Activated CD4-positive, alpha-beta T cell treated with anti-CD3 and anti-CD28 coated beads, Interleukin-2, amount 10 ng/mL, durations not matched to agents 24 days and 14 days (primary cell): ENCODE results near the gene SPG11. TPM values are rescaled to one million over a fixed set of nuclear protein-coding genes. Genes with fewer than 3 reads are reported as not detected.
A peak's percentile ranks its signal among the peaks of the same experiment; 100 is the strongest.

Experiments used
- DNase-seq: peaks from one replicate; pipeline ENCODE4 v3.0.0; 2022
- H3K27ac Mint-ChIP-seq: one replicate; pipeline ENCODE4 v1.8.0; 2022; ENCODE audit warnings: mild to moderate bottlenecking, mixed read lengths
- H3K27me3 Mint-ChIP-seq: one replicate; pipeline ENCODE4 v1.8.0; 2022; ENCODE audit warnings: mixed read lengths
- H3K36me3 Mint-ChIP-seq: one replicate; pipeline ENCODE4 v1.8.0; 2022; ENCODE audit warnings: low read depth, mild to moderate bottlenecking, mixed read lengths
- H3K4me1 Mint-ChIP-seq: one replicate; pipeline ENCODE4 v1.8.0; 2021; ENCODE audit warnings: mixed read lengths
- H3K4me3 Mint-ChIP-seq: one replicate; pipeline ENCODE4 v1.8.0; 2022; ENCODE audit warnings: mild to moderate bottlenecking, moderate library complexity, mixed read lengths
- H3K9me3 Mint-ChIP-seq: one replicate; pipeline ENCODE4 v1.8.0; 2021; ENCODE audit warnings: mixed read lengths
- intact Hi-C: fragments of 100-400 bp; cut with micrococcal nuclease; formaldehyde crosslinking; loops from one replicate; pipeline ENCODE4 v1.15.1; 2023
- total RNA-seq: library from RNA; stranded (reverse); gene quantifications from 2 replicates; pipeline ENCODE4 v1.2.3, GENCODE V29; 2022

SPG11 gene
- total RNA-seq, 1 donor from 2014 or later = 68.0 TPM

DNA sequence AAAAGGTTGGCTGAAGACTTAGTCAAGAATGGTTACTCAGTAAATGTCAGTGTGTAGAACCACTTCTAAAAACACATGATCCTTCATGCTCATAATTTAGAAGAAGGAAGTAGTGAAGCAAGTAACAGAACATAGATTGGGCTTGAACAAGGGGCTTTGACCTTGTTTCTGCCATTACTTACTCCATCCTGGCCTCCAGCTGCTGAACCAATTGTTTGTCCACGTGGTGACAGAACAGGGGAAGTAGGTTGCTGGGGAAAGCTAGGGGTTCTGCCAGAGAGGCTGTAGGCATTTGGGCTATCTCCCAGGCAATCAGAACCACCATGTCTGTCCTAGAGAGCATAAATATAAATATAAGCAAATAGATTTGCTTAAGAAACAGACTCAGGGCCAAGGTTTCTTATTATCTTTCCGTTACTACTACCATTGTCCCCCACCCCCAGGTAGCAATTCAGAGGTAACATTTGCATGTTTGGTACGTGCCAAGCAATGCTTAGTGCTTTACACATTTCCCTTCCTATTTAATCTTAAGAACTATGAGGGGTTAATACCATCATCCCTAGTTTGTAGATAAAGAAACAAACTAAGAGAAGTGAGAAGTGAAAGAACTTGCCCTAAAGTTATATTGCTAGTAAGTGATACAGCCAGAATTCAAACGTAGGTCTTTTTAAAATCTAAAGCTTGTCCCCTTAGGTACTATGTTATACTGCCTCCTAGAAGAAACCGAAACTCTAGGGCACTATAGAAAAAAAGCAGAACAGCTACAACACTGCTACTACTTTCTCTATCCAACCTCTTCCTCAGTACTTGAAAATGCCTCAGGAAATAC lies 3.0 kb upstream of the SPG11 start:
- Mint-ChIP-seq H3K4me3 (peak overlapping the region; percentile 86), H3K4me1 (peaks cover 70% of the 10 kb centered on the region), H3K27ac (peak overlapping the region; percentile 92), H3K27me3 (no peaks in the 10 kb centered on the region), H3K36me3 (peaks cover 4% of the 10 kb centered on the region), H3K9me3 (no peaks in the 10 kb centered on the region)
- intact Hi-C loops = no loop called here
- peak; percentile 71 for DNase-seq

- H3K4me1 Mint-ChIP-seq = peaks cover 49% of the 10 kb centered on the region
Measured at GRCh38 chr15:44662478-44663409, 718 bp downstream of the SPG11 start.

GRCh38 chr15:44661576-44661975 lies 1.9 kb downstream of the SPG11 start:
- peak overlapping the region; percentile 38 for H3K27ac Mint-ChIP-seq
- DNase-seq = no peak
- H3K36me3 Mint-ChIP-seq = peaks cover 26% of the 10 kb centered on the region
- intact Hi-C loops = loop anchor here (5.0 kb wide), 1 partner anchor 64 kb away; no protein-coding TSS in a partner anchor
- peak overlapping the region; percentile 86 for H3K4me3 Mint-ChIP-seq
- H3K9me3 Mint-ChIP-seq = no peaks in the 10 kb centered on the region
- no peaks in the 10 kb centered on the region for H3K27me3 Mint-ChIP-seq
- peaks cover 44% of the 10 kb centered on the region for H3K4me1 Mint-ChIP-seq

More at GRCh38 chr15:44662478-44663409, 718 bp downstream of the SPG11 start:
- peaks cover 20% of the 10 kb centered on the region for H3K36me3 Mint-ChIP-seq
- peak overlapping the region; percentile 86 for H3K4me3 Mint-ChIP-seq
- peak overlapping the region; percentile 98 for H3K27ac Mint-ChIP-seq
- H3K9me3 Mint-ChIP-seq = no peaks in the 10 kb centered on the region
- intact Hi-C loops = loop anchor here (1.0 to 5.0 kb wide), 6 partner anchors 21 to 76 kb away; partner anchors contain the start of genes B2M and PATL2
- DNase-seq = peak; percentile 95
- H3K27me3 Mint-ChIP-seq = no peaks in the 10 kb centered on the region

GRCh38 chr15:44659056-44659455 lies 4.4 kb downstream of the SPG11 start:
- intact Hi-C loops = no loop called here
- no peaks in the 10 kb centered on the region for H3K9me3 Mint-ChIP-seq
- H3K27me3 Mint-ChIP-seq = no peaks in the 10 kb centered on the region
- H3K27ac Mint-ChIP-seq = no peak overlapping the region
- H3K4me1 Mint-ChIP-seq = peaks cover 32% of the 10 kb centered on the region
- peaks cover 38% of the 10 kb centered on the region for H3K36me3 Mint-ChIP-seq
- H3K4me3 Mint-ChIP-seq = no peak overlapping the region
- no peak for DNase-seq

DNA sequence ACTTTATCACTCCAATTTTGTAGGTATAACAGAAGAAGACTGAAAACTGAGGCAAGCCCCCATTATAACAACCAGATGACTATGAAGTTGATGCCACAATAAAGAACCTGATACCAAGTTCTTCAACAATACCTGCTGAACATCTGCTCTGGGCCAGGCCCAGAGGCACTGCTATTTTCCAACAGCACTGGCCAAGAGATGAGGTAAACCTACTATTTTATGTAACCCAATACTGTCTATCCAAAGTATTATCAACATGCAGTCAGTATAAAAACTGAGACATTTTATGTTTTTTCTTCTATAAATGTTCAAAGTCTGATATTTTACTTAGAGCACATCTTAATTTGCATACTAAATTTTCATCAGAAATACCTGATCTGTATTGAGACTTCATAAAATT lies 6.1 kb downstream of the SPG11 start:
- Mint-ChIP-seq H3K4me3 (no peak overlapping the region), H3K9me3 (no peaks in the 10 kb centered on the region), H3K4me1 (peaks cover 35% of the 10 kb centered on the region), H3K27ac (no peak overlapping the region), H3K36me3 (peaks cover 48% of the 10 kb centered on the region), H3K27me3 (no peaks in the 10 kb centered on the region)
- intact Hi-C loops = no loop called here
- no peak for DNase-seq

DNA sequence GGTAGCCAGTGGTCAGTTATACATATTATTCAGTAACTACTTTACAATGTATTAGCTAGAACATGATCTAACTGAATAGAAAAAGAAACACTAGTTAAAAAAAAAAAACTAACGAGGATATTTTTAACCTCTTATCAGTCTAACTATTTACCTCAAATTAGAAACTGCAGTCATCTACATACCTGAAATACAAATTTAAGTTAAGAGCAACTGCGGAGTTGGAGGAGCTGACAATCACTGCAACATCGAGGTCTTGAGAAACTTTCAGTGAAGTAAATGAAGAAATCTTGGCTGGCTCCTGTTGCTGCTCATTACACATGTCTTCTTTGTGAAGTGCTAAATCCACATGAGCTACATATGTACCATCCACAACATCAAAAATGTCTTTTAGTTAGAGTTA lies 6.5 kb downstream of the SPG11 start:
- Mint-ChIP-seq H3K4me3 (no peak overlapping the region), H3K4me1 (peaks cover 37% of the 10 kb centered on the region), H3K9me3 (no peaks in the 10 kb centered on the region), H3K27ac (no peak overlapping the region), H3K27me3 (no peaks in the 10 kb centered on the region), H3K36me3 (peaks cover 52% of the 10 kb centered on the region)
- no peak for DNase-seq
- intact Hi-C loops = no loop called here

GRCh38 chr15:44656298-44656697 lies 7.2 kb downstream of the SPG11 start:
- peak overlapping the region; percentile 56 for H3K27ac Mint-ChIP-seq
- peaks cover 34% of the 10 kb centered on the region for H3K4me1 Mint-ChIP-seq
- intact Hi-C loops = no loop called here
- H3K9me3 Mint-ChIP-seq = no peaks in the 10 kb centered on the region
- DNase-seq = peak; percentile 45
- H3K36me3 Mint-ChIP-seq = peaks cover 58% of the 10 kb centered on the region
- no peak overlapping the region for H3K4me3 Mint-ChIP-seq
- no peaks in the 10 kb centered on the region for H3K27me3 Mint-ChIP-seq

- intact Hi-C loops = no loop called here
- H3K4me3 Mint-ChIP-seq = no peak overlapping the region
- H3K4me1 Mint-ChIP-seq = peaks cover 27% of the 10 kb centered on the region
- no peak for DNase-seq
- no peaks in the 10 kb centered on the region for H3K9me3 Mint-ChIP-seq
- H3K27me3 Mint-ChIP-seq = no peaks in the 10 kb centered on the region
- H3K36me3 Mint-ChIP-seq = peaks cover 63% of the 10 kb centered on the region
- no peak overlapping the region for H3K27ac Mint-ChIP-seq
Measured at GRCh38 chr15:44654858-44655257, 8.6 kb downstream of the SPG11 start.

DNA sequence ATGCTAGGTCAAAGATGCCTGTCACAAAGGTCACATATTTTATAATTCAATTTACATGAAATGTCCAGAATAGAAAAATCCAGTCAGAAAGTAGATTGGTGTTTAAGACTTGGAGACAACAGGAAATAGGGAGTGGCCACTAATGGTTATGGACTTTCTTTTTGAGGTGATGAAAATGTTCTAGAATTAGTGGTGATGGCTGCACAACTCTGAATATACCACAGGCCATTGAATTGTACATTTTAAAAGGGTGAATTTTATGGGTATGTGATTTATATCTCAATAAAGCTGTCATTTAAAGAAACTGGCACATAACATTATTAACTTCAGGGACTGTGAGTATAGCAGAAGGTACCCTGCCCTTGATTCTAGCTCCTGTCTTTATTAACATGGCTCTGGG lies 15.8 kb downstream of the SPG11 start:
- H3K9me3 Mint-ChIP-seq = peaks cover 13% of the 10 kb centered on the region
- peaks cover 69% of the 10 kb centered on the region for H3K36me3 Mint-ChIP-seq
- H3K4me1 Mint-ChIP-seq = peaks cover 31% of the 10 kb centered on the region
- no peak overlapping the region for H3K4me3 Mint-ChIP-seq
- H3K27ac Mint-ChIP-seq = no peak overlapping the region
- no peaks in the 10 kb centered on the region for H3K27me3 Mint-ChIP-seq
- intact Hi-C loops = no loop called here
- no peak for DNase-seq

DNA sequence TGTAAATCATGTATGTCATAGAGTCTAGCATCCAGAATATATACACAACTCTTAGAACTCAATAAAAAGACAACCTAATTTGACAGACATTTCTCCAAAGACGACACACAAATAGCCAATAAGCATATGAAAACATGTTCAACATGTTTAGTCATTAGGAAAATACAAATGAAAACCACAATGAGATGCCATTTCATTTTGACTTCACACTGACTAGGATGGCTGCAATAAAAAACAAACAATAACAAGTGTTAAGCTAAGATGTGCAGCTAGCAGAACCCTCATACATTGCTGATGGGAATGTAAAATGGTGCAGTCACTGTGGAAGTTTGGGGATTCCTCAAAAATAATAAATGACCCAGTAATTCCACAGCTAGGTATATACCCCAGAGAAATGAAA lies 16.4 kb downstream of the SPG11 start:
- Mint-ChIP-seq H3K4me3 (no peak overlapping the region), H3K27me3 (no peaks in the 10 kb centered on the region), H3K27ac (peak overlapping the region; percentile 59), H3K36me3 (peaks cover 67% of the 10 kb centered on the region), H3K9me3 (peaks cover 13% of the 10 kb centered on the region), H3K4me1 (peaks cover 28% of the 10 kb centered on the region)
- intact Hi-C loops = no loop called here
- no peak for DNase-seq

DNA sequence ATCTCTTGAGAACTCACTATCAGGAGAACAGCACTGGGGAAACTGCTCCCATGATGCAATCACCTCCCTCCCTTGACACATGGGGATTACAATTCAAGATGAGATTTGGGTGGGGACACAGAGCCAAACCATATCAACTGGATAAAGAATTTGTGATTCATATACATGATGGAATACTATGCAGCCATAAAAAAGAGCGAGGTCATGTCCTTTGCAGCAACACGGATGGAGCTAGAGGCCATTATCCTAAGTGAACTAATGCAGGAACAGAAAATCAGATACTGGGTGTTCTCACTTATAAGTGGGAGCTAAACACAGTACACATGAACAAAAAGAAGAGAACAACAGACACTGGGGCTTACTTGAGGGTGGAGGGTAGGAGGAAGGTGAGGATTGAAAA lies 17.0 kb downstream of the SPG11 start:
- Mint-ChIP-seq H3K27ac (no peak overlapping the region), H3K4me3 (no peak overlapping the region), H3K27me3 (no peaks in the 10 kb centered on the region), H3K9me3 (peaks cover 13% of the 10 kb centered on the region), H3K36me3 (peaks cover 66% of the 10 kb centered on the region), H3K4me1 (peaks cover 31% of the 10 kb centered on the region)
- intact Hi-C loops = no loop called here
- DNase-seq = no peak

- peaks cover 7% of the 10 kb centered on the region for H3K9me3 Mint-ChIP-seq
Measured at GRCh38 chr15:44641651-44642050, 21.8 kb downstream of the SPG11 start.

DNA sequence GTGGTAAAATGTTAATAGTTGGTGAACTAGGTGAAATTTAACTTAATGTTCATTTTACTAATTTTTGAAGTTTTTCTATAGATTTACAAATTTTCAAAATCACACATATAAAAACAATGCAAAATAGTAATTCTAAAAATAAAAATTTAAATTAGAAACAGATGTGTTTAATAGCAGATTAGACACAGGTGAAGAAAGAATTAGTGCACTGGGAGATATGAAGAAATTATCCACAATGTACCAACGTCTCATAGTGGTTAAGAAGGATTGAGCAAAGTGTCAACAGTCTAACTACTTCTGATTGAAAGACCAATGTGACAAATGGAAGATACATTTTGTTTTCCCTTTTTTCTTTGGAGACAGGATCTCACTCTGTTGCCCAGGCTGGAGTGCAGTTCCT lies 26.5 kb downstream of the SPG11 start:
- no peak overlapping the region for H3K27ac Mint-ChIP-seq
- H3K27me3 Mint-ChIP-seq = no peaks in the 10 kb centered on the region
- no peak for DNase-seq
- H3K9me3 Mint-ChIP-seq = peaks cover 3% of the 10 kb centered on the region
- intact Hi-C loops = no loop called here
- H3K4me1 Mint-ChIP-seq = peaks cover 21% of the 10 kb centered on the region
- H3K4me3 Mint-ChIP-seq = no peak overlapping the region
- H3K36me3 Mint-ChIP-seq = peaks cover 56% of the 10 kb centered on the region

More at GRCh38 chr15:44641651-44642050, 21.8 kb downstream of the SPG11 start:
- peaks cover 23% of the 10 kb centered on the region for H3K4me1 Mint-ChIP-seq
- H3K4me3 Mint-ChIP-seq = no peak overlapping the region
- intact Hi-C loops = no loop called here
- DNase-seq = no peak
- no peak overlapping the region for H3K27ac Mint-ChIP-seq
- H3K36me3 Mint-ChIP-seq = peaks cover 60% of the 10 kb centered on the region
- no peaks in the 10 kb centered on the region for H3K27me3 Mint-ChIP-seq

DNA sequence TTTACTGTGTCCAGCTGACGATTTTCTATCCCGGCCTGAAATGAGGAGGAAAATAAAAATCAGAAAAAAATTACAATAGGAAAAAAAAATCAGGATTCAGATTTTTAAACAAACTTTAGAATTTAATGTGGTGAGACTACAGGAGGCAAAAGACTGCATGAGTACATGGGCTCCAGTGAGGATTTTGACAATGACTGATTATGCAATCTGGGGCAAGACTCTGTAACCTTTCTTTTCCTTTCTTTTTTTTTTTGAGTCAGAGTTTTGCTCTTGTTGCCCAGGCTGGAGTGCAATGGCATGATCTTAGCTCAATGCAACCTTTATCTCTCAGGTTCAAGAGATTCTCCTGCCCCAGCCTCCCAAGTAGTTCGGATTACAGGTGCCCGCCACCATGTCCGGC lies 29.9 kb downstream of the SPG11 start:
- Mint-ChIP-seq H3K4me3 (peak overlapping the region; percentile 71), H3K27ac (peak overlapping the region; percentile 91), H3K36me3 (peaks cover 59% of the 10 kb centered on the region), H3K4me1 (peaks cover 22% of the 10 kb centered on the region), H3K9me3 (peaks cover 3% of the 10 kb centered on the region), H3K27me3 (no peaks in the 10 kb centered on the region)
- intact Hi-C loops = loop anchor here (1.0 kb wide), 1 partner anchor 30 kb away; the partner anchor contains the start of gene SPG11
- DNase-seq = no peak
